ENCODE data around the gene TAS2R60. TPM values are rescaled to one million over a fixed set of nuclear protein-coding genes. Genes with fewer than 3 reads are reported as not detected.

Gene TAS2R60
- total and polyA plus RNA-seq, 12 donors = not detected

DNA sequence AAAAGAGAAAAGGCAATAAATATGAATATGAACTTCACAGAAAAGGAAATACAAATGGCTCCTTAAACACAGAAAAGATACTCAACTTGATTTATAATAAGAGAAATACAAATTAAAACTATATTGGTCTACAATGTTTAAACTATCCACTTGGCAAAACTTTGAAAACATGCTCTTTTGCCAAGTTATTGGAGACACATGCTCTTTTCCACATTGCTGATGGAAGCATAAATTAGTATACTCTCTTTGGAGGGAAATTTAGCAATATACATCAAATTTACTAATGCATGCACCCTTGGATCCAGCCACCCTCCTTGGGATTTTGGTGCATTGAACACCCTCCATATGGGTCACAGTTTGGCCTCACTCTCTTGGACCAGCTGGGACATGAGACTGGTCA is 7.9 kb downstream of the TAS2R60 start:
- H3K27me3 ChIP-seq = peaks cover 0 to 15% (median 7%) of the 10 kb centered on the region in 7 donors
- TF ChIP-seq, protein P1, sequence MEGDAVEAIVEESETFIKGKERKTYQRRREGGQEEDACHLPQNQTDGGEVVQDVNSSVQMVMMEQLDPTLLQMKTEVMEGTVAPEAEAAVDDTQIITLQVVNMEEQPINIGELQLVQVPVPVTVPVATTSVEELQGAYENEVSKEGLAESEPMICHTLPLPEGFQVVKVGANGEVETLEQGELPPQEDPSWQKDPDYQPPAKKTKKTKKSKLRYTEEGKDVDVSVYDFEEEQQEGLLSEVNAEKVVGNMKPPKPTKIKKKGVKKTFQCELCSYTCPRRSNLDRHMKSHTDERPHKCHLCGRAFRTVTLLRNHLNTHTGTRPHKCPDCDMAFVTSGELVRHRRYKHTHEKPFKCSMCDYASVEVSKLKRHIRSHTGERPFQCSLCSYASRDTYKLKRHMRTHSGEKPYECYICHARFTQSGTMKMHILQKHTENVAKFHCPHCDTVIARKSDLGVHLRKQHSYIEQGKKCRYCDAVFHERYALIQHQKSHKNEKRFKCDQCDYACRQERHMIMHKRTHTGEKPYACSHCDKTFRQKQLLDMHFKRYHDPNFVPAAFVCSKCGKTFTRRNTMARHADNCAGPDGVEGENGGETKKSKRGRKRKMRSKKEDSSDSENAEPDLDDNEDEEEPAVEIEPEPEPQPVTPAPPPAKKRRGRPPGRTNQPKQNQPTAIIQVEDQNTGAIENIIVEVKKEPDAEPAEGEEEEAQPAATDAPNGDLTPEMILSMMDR (IDR thresholded peaks at IDR 0.05) = no peak
- intact Hi-C loops (cut with DNase I) = no loop called here
- H3K27ac ChIP-seq = no peak overlapping the region
- no peaks in the 10 kb centered on the region for H3K4me1 ChIP-seq
- no peaks in the 10 kb centered on the region for H3K36me3 ChIP-seq
- ATAC-seq = no peak
- DNase-seq = no peak
- H3K4me3 ChIP-seq = no peak overlapping the region
- H3K9me3 ChIP-seq = no peaks in the 10 kb centered on the region

DNA sequence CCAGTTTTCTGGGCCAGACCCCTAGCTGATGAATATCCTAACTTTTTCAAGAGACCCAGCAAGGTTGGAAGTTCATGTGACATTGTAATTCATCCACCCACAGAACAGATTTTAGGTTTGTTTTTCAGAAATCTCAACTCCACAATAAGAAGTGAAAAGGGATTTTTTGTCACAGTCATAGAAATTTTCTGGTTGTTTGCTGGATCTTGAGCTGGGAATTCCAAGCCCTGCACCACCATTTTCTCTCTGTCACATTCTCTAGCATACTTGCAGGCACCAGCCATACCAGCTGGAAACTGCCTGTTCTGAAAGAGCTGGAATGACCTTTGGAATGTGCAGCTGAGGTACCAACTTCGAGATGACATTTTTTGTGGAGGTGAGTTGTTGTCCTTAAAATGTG is 8.5 kb downstream of the TAS2R60 start:
- Histone ChIP-seq H3K27ac (no peak overlapping the region), H3K4me1 (no peaks in the 10 kb centered on the region), H3K36me3 (no peaks in the 10 kb centered on the region), H3K9me3 (no peaks in the 10 kb centered on the region), H3K4me3 (no peak overlapping the region), H3K27me3 (peaks cover 0 to 9% (median 7%) of the 10 kb centered on the region in 7 donors)
- TF ChIP-seq, protein P1 (IDR thresholded peaks at IDR 0.05) = no peak
- WGBS, 2 donors = 85 to 89% methylated on average over 1 of the region's 1 CpG
- no peak for ATAC-seq
- intact Hi-C loops (cut with DNase I) = no loop called here
- DNase-seq = no peak

DNA sequence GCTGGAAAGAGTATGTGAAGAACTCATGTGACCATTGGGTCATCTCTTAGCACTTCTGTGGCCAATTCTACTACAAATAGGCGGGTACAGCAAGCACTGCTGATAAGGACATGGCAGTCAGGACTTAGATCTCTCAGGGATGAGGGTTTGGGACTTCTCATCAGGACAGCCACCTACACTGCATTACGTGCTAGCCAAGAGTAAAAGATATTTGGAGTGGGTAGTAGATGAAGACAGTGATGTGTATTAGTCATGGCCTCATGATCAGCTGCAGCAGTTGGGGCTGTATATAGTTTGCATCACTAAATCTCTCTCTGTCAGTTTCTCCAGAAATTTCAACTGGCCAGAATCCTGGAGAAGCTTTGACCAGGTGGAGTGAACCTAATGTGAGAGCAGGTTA is 9.2 kb downstream of the TAS2R60 start:
- WGBS, 2 donors = 75 to 79% methylated on average over 2 of the region's 2 CpGs

DNA sequence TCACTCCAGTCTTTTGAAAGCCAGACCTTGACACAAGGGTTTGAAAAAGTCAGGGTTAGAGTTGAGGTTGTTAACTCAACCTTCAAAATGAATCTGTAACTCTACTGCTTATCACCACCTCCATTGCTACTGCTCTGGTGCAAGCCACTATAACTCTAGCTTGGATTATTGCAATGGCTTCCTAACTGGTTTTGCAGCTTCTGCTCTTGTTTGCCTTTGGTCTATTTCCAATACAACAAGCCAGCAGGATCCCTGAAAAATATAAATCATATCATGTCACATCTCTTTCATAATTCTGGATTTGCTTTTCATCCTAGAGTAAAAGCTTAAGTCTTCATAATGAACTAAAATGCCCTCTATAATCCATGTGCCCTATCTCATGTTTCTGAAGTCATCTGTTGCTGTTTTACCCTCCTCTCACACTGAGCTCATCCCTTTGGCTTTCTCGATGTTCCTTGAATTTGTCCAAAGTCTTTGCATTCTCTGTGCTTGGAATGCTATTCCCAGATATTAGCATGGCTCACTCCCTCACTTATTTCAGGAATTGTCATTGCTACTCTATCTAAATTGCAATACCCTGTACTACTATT is 10.9 kb downstream of the TAS2R60 start:
- no peak for ATAC-seq
- H3K4me3 ChIP-seq = no peak overlapping the region
- DNase-seq = no peak
- H3K27me3 ChIP-seq = no peaks in the 10 kb centered on the region
- 72 to 74% methylated on average over 1 of the region's 1 CpG for WGBS, 2 donors
- H3K36me3 ChIP-seq = no peaks in the 10 kb centered on the region
- TF ChIP-seq, protein P1 (IDR thresholded peaks at IDR 0.05) = no peak
- no peak overlapping the region for H3K27ac ChIP-seq
- intact Hi-C loops (cut with DNase I) = no loop called here
- peaks cover 0 to 5% (median 0%) of the 10 kb centered on the region in 9 donors for H3K4me1 ChIP-seq
- no peaks in the 10 kb centered on the region for H3K9me3 ChIP-seq

More for the DNA sequence above, 9.2 kb downstream of the TAS2R60 start:
- intact Hi-C loops (cut with DNase I) = no loop called here
- DNase-seq (no peak), ATAC-seq (no peak)
- Histone ChIP-seq H3K4me1 (no peaks in the 10 kb centered on the region), H3K9me3 (no peaks in the 10 kb centered on the region), H3K4me3 (no peak overlapping the region), H3K27ac (no peak overlapping the region), H3K36me3 (no peaks in the 10 kb centered on the region), H3K27me3 (peaks cover 0 to 3% (median 2%) of the 10 kb centered on the region in 7 donors)
- TF ChIP-seq, protein P1 (IDR thresholded peaks at IDR 0.05) = no peak

Measured in heart right ventricle (tissue), 16 donors.